NCI-H526 (cell line): ENCODE measurements around the gene TRDMT1.

Experiments used
- DNase-seq, 2 experiments: peaks; one replicate each; lab custom pipeline; 2025; lab: John Stamatoyannopoulos, UW

Gene TRDMT1

GRCh38 chr10:17098012-17098411 lies 103.5 kb downstream of the TRDMT1 start:
- DNase-seq = no peak
